Gastroesophageal sphincter (tissue), 4 donors: ENCODE results near the gene FAM168A. TPM values are rescaled to one million over a fixed set of nuclear protein-coding genes. Genes with fewer than 3 reads are reported as not detected.

ENCODE experiments used
- ATAC-seq: fragments of 150-250 bp; one replicate; pipeline ENCODE4 v1.9.1; 2016; ENCODE audit warnings: mild to moderate bottlenecking, moderate library complexity
- H3K27ac ChIP-seq, 4 donors: fragments of 200-600 bp; sonication (generic) in 3 of 4; 1 replicate in 3 of 4; 2 replicates in 1 of 4; pipeline ENCODE4 v1.5.1; 2016 to 2019
- H3K27me3 ChIP-seq: fragments of 200-600 bp; sonication (generic); one replicate; pipeline ENCODE4 v1.5.1; 2019
- H3K36me3 ChIP-seq, 2 donors: fragments of 200-600 bp; sonication (generic); one replicate each; pipeline ENCODE4 v1.5.1; 2019; ENCODE audit warnings: control low read depth in 1 of 2
- H3K4me1 ChIP-seq, 3 donors: fragments of 200-600 bp; sonication (generic); 1 replicate in 2 of 3; 2 replicates in 1 of 3; pipeline ENCODE4 v1.5.1; 2016 to 2019; ENCODE audit warnings: control low read depth in 2 of 3
- H3K4me3 ChIP-seq, 2 donors: fragments of 200-600 bp; sonication (generic); one replicate each; pipeline ENCODE4 v1.5.1; 2019; ENCODE audit warnings: mild to moderate bottlenecking in 1 of 2, moderate library complexity in 1 of 2
- H3K9me3 ChIP-seq, 3 donors: fragments of 200-600 bp; sonication (generic); one replicate each; pipeline ENCODE4 v1.5.1; 2017 to 2019; ENCODE audit warnings: control low read depth in 2 of 3
- EP300 ChIP-seq: sonication (generic); formaldehyde crosslinking; IDR thresholded peaks from one replicate; pipeline ENCODE4 v1.6.1; 2017; ENCODE audit warnings: antibody characterized with exemption, mild to moderate bottlenecking
- POLR2A ChIP-seq, 2 donors: fragments of 450-650 bp; IDR thresholded peaks; one replicate each; pipeline ENCODE4 v1.6.1; 2017; ENCODE audit warnings: antibody characterized with exemption in 2 of 2, mild to moderate bottlenecking in 2 of 2, moderate library complexity in 1 of 2
- POLR2AphosphoS5 ChIP-seq: sonication (generic); formaldehyde crosslinking; IDR thresholded peaks from one replicate; pipeline ENCODE4 v1.6.1; 2017; ENCODE audit warnings: antibody characterized with exemption
- WGBS, 2 donors: methylation state at CpG; one replicate each; pipeline ENCODE4 v1.1.5; 2018; ENCODE audit warnings: low coverage in 1 of 2; 5-methylcytosine and 5-hydroxymethylcytosine counted together
- total RNA-seq, 4 donors: library from RNA; depleted of rRNA; stranded (reverse); fragments of >200 nt; gene quantifications; one replicate each; pipeline ENCODE4 v1.1.0, GENCODE V29; 2016
- TF ChIP-seq, protein P1 (sequence below), 4 experiments: fragments of 200-600 bp in 2 of 4; fragments of 450-650 bp in 2 of 4; sonication (generic) in 1 of 4; IDR thresholded peaks; one replicate each; pipeline ENCODE4 v1.5.1; 2017 to 2019; ENCODE audit warnings: antibody characterized with exemption in 4 of 4, mild to moderate bottlenecking in 2 of 4, moderate library complexity in 2 of 4

The FAM168A gene
- total RNA-seq, 4 donors from 2014 or later, result 27.5 to 51.8 (median 42.0) TPM

DNA sequence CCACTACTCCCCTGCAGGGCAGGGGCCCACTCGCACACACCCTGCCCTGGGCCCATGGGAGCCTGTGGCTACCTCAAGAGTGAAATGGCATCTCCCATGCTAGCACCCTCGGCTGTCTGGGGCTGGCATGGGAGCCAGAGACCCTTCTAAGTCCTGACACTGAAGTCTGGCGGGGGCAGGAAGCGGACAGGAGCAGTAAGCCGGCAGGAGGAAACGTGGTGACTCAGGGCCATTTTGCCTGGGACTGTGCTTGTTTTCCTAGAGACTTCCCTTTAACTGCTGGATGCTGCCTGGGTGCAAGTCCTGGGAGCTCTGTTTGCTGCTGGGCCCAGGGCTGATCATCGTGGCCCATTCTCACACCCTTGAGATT, 204.9 kb downstream of the FAM168A start:
- no peak for TF ChIP-seq EP300
- Histone ChIP-seq H3K27ac (no peak overlapping the region), H3K9me3 (no peaks in the 10 kb centered on the region), H3K4me3 (no peak overlapping the region), H3K4me1 (peaks cover 0 to 26% (median 0%) of the 10 kb centered on the region in 3 donors), H3K27me3 (no peaks in the 10 kb centered on the region), H3K36me3 (no peaks in the 10 kb centered on the region)
- 100% methylated on average over 1 of the region's 7 CpGs; no CpG with 5 or more reads in 1 of the 2 donors for WGBS, 2 donors
- no peak for ATAC-seq

DNA sequence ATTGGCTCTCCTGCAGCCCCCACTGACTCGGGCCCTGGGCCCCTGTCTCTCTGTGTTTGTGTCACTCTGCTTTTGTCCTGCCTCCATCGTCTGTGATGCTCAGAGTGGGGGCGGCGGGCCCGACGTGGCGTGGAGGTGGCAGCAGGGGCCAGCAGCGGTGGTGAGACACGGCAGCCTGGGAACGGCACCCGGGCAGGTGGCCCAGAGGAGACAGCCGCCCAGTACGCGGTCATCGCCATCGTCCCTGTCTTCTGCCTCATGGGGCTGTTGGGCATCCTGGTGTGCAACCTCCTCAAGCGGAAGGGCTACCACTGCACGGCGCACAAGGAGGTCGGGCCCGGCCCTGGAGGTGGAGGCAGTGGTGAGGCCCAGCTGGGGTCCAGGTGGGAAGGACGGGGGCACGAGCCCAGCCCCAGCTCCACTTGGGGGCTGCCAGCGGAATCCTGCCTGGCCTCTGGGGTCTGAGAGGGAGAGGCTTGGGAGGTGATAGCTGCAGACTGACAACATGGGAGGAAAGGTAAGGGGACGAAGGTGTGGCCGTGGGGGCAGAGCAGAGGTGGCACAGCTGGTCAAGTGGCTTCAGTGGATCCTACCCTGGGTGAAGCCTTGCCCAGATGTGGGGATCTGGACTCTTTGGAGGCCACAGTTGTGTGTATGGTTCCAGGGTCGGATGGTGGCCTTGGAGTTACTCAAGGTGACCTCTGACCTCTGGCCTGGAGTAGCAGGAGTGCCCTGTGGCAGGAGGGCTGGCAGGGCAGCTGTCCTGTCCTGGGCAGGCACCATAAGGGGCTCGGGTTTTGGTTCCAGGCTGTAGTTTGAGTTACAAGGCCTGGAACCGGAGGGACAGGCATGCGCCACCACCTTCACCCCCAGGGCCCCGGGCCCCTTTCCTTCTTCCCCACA, 205.6 kb downstream of the FAM168A start:
- TF ChIP-seq EP300 (no peak), POLR2A (IDR thresholded peaks at IDR 0.05) (no peak), POLR2AphosphoS5 (no peak)
- TF ChIP-seq, protein P1, sequence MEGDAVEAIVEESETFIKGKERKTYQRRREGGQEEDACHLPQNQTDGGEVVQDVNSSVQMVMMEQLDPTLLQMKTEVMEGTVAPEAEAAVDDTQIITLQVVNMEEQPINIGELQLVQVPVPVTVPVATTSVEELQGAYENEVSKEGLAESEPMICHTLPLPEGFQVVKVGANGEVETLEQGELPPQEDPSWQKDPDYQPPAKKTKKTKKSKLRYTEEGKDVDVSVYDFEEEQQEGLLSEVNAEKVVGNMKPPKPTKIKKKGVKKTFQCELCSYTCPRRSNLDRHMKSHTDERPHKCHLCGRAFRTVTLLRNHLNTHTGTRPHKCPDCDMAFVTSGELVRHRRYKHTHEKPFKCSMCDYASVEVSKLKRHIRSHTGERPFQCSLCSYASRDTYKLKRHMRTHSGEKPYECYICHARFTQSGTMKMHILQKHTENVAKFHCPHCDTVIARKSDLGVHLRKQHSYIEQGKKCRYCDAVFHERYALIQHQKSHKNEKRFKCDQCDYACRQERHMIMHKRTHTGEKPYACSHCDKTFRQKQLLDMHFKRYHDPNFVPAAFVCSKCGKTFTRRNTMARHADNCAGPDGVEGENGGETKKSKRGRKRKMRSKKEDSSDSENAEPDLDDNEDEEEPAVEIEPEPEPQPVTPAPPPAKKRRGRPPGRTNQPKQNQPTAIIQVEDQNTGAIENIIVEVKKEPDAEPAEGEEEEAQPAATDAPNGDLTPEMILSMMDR (IDR thresholded peaks at IDR 0.05), result no peak
- H3K36me3 ChIP-seq, result no peaks in the 10 kb centered on the region
- H3K4me3 ChIP-seq, result no peak overlapping the region
- peaks cover 0 to 25% (median 0%) of the 10 kb centered on the region in 3 donors for H3K4me1 ChIP-seq
- H3K27me3 ChIP-seq, result no peaks in the 10 kb centered on the region
- WGBS, 2 donors, result 93 to 96% methylated on average over 3 to 4 of the region's 31 CpGs
- H3K27ac ChIP-seq, result no peak overlapping the region
- ATAC-seq, result no peak
- no peaks in the 10 kb centered on the region for H3K9me3 ChIP-seq

DNA sequence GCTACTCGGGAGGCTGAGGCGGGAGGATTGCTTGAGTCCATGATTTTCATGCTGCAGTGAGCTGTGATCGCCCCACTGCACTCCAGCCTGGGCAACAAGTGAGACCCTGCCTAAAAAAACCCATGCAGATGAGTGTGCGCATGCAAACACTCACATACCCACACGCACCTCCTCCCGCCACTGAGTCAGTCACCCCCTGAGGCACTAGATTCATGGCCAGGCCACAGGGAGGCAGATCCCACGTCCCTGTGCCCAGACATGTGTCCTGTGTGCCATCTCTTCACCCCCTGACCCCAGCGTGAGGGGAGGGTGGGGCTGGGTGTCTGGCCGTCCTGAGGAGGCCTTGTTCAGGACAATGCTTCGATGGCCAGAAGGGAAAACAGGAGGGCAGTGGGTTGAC, 206.2 kb downstream of the FAM168A start:
- no peak for TF ChIP-seq EP300
- no peak for TF ChIP-seq POLR2AphosphoS5
- TF ChIP-seq, protein P1 (IDR thresholded peaks at IDR 0.05), result no peak
- no peak for TF ChIP-seq POLR2A (IDR thresholded peaks at IDR 0.05)
- H3K4me1 ChIP-seq, result peaks cover 0 to 28% (median 0%) of the 10 kb centered on the region in 3 donors
- no peaks in the 10 kb centered on the region for H3K9me3 ChIP-seq
- no peak overlapping the region for H3K4me3 ChIP-seq
- H3K36me3 ChIP-seq, result no peaks in the 10 kb centered on the region
- WGBS, 2 donors, result 100% methylated on average over 2 of the region's 10 CpGs; no CpG with 5 or more reads in 1 of the 2 donors
- H3K27me3 ChIP-seq, result no peaks in the 10 kb centered on the region
- H3K27ac ChIP-seq, result no peak overlapping the region
- no peak for ATAC-seq

DNA sequence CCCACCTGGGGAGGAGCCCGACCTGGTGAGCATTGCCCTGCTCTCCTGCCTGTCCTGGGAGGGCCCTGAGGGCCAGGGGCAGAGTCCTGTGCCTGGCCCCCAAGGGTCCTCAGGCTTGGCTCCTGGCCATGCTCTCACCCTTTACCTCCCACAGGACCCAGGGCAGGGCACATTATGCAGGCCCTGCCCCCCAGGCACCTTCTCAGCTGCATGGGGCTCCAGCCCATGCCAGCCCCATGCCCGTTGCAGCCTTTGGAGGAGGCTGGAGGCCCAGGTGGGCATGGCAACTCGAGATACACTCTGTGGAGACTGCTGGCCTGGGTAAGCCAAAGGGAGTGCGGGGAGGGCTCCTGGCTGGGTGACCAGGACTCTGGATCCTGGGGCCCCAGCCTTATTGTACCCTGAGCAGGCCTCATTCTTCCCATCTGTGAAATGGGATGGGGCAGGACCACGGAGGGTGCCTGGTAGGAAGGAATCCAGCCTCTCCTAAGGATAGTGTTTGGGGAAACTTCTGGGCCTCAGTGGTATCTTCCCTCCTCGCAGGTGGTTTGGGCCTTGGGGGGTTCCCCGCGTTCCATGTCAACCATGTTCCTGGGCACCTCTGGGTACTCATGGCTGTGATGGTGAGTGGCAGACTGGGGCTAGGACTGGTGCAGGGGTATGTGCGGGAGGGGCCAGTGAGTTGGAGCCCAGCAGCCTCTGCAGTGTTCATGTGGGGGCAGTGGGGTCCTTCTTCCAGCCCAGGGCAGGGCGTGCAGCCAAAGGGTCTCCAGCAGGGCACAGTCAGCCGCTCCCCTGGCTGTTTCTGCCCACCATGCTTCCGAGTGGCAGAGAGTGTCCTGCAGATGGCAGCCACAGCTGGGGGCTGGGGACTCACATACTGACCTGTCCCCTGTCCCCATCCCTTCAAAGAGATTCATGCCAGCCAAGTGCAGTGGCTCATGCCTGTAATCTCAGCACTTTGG, 207.0 kb downstream of the FAM168A start:
- H3K4me3 ChIP-seq, result no peak overlapping the region
- no peaks in the 10 kb centered on the region for H3K9me3 ChIP-seq
- H3K27ac ChIP-seq, result no peak overlapping the region
- H3K4me1 ChIP-seq, result peaks cover 0 to 35% (median 0%) of the 10 kb centered on the region in 3 donors
- no peak for ATAC-seq
- H3K36me3 ChIP-seq, result no peaks in the 10 kb centered on the region
- 80% methylated on average over 1 of the region's 12 CpGs; no CpG with 5 or more reads in 1 of the 2 donors for WGBS, 2 donors
- H3K27me3 ChIP-seq, result no peaks in the 10 kb centered on the region
- TF ChIP-seq POLR2AphosphoS5 (no peak), EP300 (no peak), POLR2A (IDR thresholded peaks at IDR 0.05) (no peak)
- TF ChIP-seq, protein P1 (IDR thresholded peaks at IDR 0.05), result no peak

DNA sequence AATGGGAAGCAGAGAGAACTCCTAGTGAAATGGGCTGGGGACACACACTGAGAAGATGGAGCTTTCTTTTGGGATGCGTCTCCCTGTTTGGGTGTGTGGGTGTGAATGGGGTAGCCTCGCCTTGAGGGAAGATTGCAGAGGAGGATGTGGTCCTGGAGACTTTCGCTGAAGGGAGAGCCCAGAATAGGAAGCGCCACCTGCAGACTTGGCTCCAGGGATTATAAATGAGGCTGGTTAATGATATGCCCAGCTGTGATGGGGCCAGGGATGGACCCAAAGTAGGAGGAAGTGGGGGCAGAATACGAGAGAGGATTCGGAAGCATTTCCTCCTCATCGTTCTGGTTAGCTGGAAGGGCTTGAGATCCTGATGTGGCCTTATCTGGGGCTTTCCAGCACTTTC, 208.0 kb downstream of the FAM168A start:
- TF ChIP-seq POLR2AphosphoS5, result no peak
- no peak for TF ChIP-seq EP300
- TF ChIP-seq, protein P1 (IDR thresholded peaks at IDR 0.05), result no peak
- TF ChIP-seq POLR2A (IDR thresholded peaks at IDR 0.05), result no peak
- Histone ChIP-seq H3K9me3 (no peaks in the 10 kb centered on the region), H3K36me3 (no peaks in the 10 kb centered on the region), H3K4me1 (peaks cover 0 to 42% (median 0%) of the 10 kb centered on the region in 3 donors), H3K27ac (no peak overlapping the region), H3K4me3 (no peak overlapping the region), H3K27me3 (no peaks in the 10 kb centered on the region)
- no peak for ATAC-seq
- WGBS, 2 donors, result 100% methylated on average over 2 of the region's 7 CpGs
